Mucosa of descending colon (tissue), 3 donors: ENCODE results near the gene TOX2. TPM values are rescaled to one million over a fixed set of nuclear protein-coding genes. Genes with fewer than 3 reads are reported as not detected.

Source experiments
- ATAC-seq: fragments of 200-7000 bp; cut with Tn5 transposase; one replicate; pipeline ENCODE4 v1.9.1; 2020; ENCODE audit warnings: mild to moderate bottlenecking, moderate library complexity
- DNase-seq, 3 donors: peaks; one replicate each; pipeline ENCODE4 v3.0.0-alpha.2; 2020
- H3K36me3 ChIP-seq: fragments of 200-600 bp; one replicate; pipeline ENCODE4 v1.8.0; 2021; ENCODE audit warnings: low read depth, mild to moderate bottlenecking
- H3K4me1 ChIP-seq: fragments of 200-600 bp; one replicate; pipeline ENCODE4 v1.8.0; 2021; ENCODE audit warnings: low read depth, mild to moderate bottlenecking
- H3K4me3 ChIP-seq: fragments of 200-600 bp; one replicate; pipeline ENCODE4 v1.8.0; 2021; ENCODE audit warnings: mild to moderate bottlenecking
- H3K9me3 ChIP-seq: fragments of 200-600 bp; one replicate; pipeline ENCODE4 v1.8.0; 2021; ENCODE audit warnings: mild to moderate bottlenecking
- CTCF ChIP-seq: fragments of 200-600 bp; IDR thresholded peaks from one replicate; pipeline ENCODE4 v1.8.0; 2022; ENCODE audit warnings: antibody characterized with exemption, mild to moderate bottlenecking
- intact Hi-C, 2 donors: fragments of 100-400 bp; cut with DNase I in 1 of 2; cut with micrococcal nuclease in 1 of 2; formaldehyde crosslinking; loops; one replicate each; pipeline versions ENCODE4 v1.11.0 to v1.11.1; 2022; cut with DNase I, micrococcal nuclease
- total RNA-seq, 3 donors: library from RNA; stranded (reverse); fragmentation: NEBNext Ultra II Directional in 2 of 3; extraction: Animal tissue kit (Norgen Biotek cat#: 25700) in 2 of 3; gene quantifications; one replicate each; pipeline versions ENCODE4 v1.2.1 to v1.2.4, GENCODE V29; 2021 to 2023
- donor health status: DM: no; HTN: no; CAD: no; lungs with moderate emphysema.
- donor health status: DM: no; HTN: no; CAD: no.
- donor health status: DM: no; HTN: yes; CAD: no.

The TOX2 gene
- total RNA-seq, 3 donors from 2014 or later: 2.9 to 6.1 (median 5.5) TPM

- no peaks in the 10 kb centered on the region for H3K36me3 ChIP-seq
- ATAC-seq: no peak
- DNase-seq: no peak
- no peaks in the 10 kb centered on the region for H3K9me3 ChIP-seq
- intact Hi-C loops: no loop called here
- no peak for TF ChIP-seq CTCF
- no peak overlapping the region for H3K4me3 ChIP-seq
- H3K4me1 ChIP-seq: peaks cover 20% of the 10 kb centered on the region
These were observed 45.6 kb downstream of the TOX2 start for GRCh38 chr20:43960231-43960630.

GRCh38 chr20:43961116-43961515, 46.5 kb downstream of the TOX2 start:
- DNase-seq (no peak), ATAC-seq (no peak)
- intact Hi-C loops: no loop called here
- no peak for TF ChIP-seq CTCF
- peaks cover 20% of the 10 kb centered on the region for H3K4me1 ChIP-seq
- H3K4me3 ChIP-seq: no peak overlapping the region
- H3K36me3 ChIP-seq: no peaks in the 10 kb centered on the region
- H3K9me3 ChIP-seq: no peaks in the 10 kb centered on the region

GRCh38 chr20:43961541-43962471, 47.2 kb downstream of the TOX2 start:
- peaks cover 17% of the 10 kb centered on the region for H3K4me1 ChIP-seq
- H3K36me3 ChIP-seq: no peaks in the 10 kb centered on the region
- no peak for DNase-seq
- no peak for TF ChIP-seq CTCF
- H3K4me3 ChIP-seq: no peak overlapping the region
- intact Hi-C loops: no loop called here
- ATAC-seq: no peak
- no peaks in the 10 kb centered on the region for H3K9me3 ChIP-seq

- TF ChIP-seq CTCF: no peak
- DNase-seq (no peak), ATAC-seq (no peak)
- intact Hi-C loops: no loop called here
- Histone ChIP-seq H3K4me1 (peaks cover 16% of the 10 kb centered on the region), H3K36me3 (no peaks in the 10 kb centered on the region), H3K9me3 (no peaks in the 10 kb centered on the region), H3K4me3 (no peak overlapping the region)
These were observed 47.9 kb downstream of the TOX2 start for GRCh38 chr20:43962530-43962929.

- intact Hi-C loops: no loop called here
- Histone ChIP-seq H3K9me3 (no peaks in the 10 kb centered on the region), H3K4me1 (peaks cover 16% of the 10 kb centered on the region), H3K36me3 (no peaks in the 10 kb centered on the region), H3K4me3 (no peak overlapping the region)
- no peak for TF ChIP-seq CTCF
- no peak for DNase-seq
- no peak for ATAC-seq
These were observed 48.6 kb downstream of the TOX2 start for GRCh38 chr20:43963233-43963632.
